Right ventricle myocardium inferior (tissue), 1 donor: ENCODE measurements around the gene MDH2. TPM values are rescaled to one million over a fixed set of nuclear protein-coding genes. Genes with fewer than 3 reads are reported as not detected.
"Not testable (repeated sequence)": the region's sequence is repeated elsewhere in the genome, so short reads cannot be mapped to it uniquely, and the experiment has no call there.

Experiments
- ATAC-seq: fragments of 200-7000 bp; cut with Tn5 transposase; one replicate; pipeline ENCODE4 v1.9.1; 2020; ENCODE audit warnings: mild to moderate bottlenecking, moderate library complexity
- DNase-seq: peaks from one replicate; pipeline ENCODE4 v3.0.0; 2021; ENCODE audit errors: missing footprints
- intact Hi-C: fragments of 100-400 bp; cut with DNase I; formaldehyde crosslinking; loops from one replicate; pipeline ENCODE4 v1.11.0; 2022
- total RNA-seq: library from RNA; stranded (reverse); fragmentation: NEBNext Ultra II Directional; extraction: Animal tissue kit (Norgen Biotek cat#: 25700); gene quantifications from one replicate; pipeline ENCODE4 v1.2.1, GENCODE V29; 2021
- donor health status: DM: no; HTN: yes; CAD: no; lungs with severe emphysema.

MDH2 gene
- total RNA-seq, 1 donor from 2014 or later = 688 TPM

DNA sequence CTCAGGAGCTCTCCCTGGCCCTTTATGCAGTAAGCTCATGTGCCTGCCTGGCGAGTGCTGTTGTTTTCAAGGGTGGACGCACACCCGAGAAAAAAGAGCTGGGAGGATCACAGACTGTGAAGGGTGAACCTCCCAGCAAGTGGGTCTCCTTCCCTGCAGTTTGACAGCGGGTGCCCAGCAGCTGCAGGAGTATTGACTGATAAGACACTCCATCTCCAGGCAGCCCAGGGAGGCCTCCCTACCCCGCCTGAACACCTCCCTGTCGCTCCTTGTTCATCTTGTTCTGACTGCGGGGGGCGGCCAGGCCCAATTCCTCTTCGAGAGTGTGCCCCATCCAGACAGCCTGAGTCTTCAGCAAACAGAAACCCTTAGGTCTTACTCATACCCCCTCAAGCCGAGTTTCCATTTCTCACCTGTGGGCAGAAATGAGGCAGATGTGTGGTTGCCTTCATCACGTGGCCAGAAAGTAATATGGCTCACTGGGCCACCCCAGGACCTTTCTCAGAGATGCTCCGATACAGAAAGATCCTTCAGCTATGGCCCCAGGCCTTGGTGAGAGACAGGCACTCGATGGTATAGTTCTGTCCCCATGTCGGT is 17.2 kb downstream of the MDH2 start:
- intact Hi-C loops = no loop called here
- ATAC-seq (no peak), DNase-seq (no peak)

DNA sequence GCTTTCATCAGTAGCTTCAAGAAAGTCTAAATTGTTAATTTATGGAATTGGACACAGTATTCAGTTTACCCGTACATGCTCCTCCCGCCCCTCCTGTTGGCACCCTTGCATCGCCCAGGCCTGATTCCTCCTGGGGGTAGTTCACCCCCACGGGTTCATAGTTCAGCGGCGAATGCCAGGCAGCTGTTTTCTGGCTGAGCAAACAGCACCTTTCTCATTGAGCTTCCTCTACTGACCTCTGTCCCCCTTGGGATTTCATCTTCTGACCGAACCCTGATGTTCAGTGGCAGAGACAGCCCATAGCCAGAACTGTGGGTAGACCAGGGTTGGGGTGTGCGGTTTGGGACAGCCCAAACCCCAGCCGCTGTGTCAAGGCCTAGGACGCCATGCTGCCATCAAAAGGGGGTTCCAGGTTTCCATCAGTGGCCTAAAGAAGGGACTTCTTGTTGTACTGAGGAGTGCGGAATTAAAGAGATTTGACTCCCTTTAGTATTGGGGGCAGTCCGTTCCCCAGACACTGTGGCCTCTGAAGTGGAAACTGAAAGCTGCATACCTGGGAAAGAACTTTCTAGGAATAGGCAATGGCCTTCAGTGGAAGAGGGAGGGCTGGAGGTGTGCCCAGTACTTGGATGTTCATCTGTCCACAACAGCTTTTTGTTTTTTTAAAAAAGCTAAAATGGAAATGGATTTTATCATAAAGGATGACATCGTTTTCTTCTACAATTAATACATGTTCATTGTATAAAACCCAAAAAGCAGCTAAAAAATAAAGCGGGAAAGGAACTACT is 19.0 kb downstream of the MDH2 start:
- no peak for DNase-seq
- no peak for ATAC-seq
- intact Hi-C loops = no loop called here

DNA sequence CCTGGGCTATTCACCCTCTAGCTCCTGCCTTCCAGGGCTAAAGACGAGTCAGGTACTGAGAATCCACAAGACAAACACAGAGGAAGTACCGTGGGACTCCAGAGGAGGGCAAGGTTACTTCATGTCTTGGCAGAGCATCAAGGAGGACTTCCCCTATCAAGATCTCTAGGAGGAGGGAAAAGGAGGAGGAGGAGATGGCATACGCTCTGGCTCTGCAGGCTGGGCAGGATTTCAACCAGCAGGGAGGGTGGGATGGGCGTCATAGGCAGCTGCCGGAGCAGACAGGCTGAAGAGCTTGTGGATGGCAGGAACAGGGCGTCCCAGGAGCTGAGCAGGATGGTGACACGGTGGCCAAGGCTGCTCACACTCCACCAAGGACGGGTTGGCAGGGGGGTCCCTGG is 21.3 kb downstream of the MDH2 start:
- ATAC-seq = peak; percentile 85
- intact Hi-C loops = loop anchor here (2.0 kb wide), 1 partner anchor 20 kb away; the partner anchor contains the start of gene MDH2
- DNase-seq = no peak

DNA sequence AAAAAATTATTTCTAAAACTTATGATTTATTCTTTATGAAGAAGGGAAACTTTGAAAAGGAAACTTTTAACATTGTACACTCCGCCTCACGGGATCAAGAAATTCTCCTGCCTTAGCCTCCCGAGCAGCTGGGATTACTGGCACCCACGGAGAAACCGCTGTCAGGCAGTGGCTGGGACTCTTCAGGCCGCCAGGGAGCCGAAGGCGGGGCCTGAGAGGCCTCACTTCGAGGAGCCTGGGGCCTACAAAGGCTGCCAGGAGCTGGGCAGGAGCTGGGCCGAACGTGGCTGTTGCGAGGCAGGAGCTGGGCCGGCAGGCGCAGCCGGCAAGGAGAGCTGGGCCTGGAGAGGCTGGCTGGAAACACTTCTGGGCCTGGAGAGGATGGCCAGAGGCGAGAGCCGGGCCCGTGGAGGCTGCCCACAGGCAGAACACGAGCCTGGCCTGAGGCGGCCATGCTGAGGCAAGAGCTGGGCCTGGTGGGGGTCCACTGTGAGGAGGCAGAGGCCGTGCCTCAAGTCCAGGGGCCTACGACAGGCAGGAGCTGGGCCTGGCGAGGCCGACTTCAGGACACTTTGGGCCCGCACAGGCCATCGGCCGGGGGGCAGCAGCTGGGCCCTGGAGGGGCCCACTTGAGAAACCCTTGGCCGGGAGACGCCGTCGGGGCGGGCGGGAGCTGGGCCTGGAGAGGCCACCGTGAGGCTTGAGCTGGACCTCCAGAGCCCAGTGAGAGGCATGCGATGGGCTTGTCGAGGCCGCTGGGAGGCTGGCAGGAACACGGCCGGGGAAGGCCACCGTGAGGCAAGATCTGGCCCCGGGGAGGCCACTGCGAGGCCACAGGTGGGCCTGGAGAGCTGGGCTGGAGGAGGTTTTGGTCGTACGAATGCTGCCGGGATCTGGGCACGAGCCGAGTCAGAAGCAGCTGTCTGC is 23.7 kb downstream of the MDH2 start:
- intact Hi-C loops = no loop called here
- no peak for ATAC-seq
- no peak for DNase-seq

DNA sequence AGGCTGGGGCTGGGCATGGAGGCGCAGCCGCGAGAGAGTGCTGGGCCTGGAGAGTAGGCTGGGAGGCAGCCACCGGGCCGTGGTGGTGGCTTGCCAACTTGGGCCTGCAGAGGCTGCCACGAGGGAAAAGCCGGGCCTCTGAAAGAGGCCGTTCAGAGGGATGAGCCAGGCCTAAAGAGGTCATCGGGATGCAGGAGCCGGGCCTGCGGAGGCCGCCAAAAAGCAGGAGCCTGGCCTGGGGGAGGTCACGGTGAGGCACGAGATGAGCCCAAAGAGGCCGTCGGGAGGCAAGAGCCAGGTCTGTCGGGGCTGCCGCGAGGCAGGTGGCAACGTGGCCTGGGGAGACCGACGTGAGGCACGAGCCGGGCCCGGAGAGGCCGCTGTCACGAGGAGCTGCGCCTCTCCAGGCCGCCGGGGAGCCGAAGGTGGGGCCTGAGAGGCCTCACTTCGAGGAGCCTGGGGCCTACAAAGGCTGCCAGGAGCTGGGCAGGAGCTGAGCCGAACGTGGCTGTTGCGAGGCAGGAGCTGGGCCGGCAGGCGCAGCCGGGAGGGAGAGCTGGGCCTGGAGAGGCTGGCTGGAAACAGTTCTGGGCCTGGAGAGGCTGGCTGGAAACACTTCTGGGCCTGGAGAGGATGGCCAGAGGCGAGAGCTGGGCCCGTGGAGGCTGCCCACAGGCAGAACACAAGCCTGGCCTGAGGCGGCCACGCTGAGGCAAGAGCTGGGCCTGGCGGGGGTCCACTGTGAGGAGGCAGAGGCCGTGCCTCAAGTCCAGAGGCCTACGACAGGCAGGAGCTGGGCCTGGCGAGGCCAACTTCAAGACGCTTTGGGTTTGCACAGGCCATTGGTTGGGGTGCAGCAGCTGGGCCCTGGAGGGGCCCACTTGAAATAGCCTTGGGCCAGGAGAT is 24.6 kb downstream of the MDH2 start:
- ATAC-seq = no peak
- intact Hi-C loops = no loop called here
- no peak for DNase-seq

DNA sequence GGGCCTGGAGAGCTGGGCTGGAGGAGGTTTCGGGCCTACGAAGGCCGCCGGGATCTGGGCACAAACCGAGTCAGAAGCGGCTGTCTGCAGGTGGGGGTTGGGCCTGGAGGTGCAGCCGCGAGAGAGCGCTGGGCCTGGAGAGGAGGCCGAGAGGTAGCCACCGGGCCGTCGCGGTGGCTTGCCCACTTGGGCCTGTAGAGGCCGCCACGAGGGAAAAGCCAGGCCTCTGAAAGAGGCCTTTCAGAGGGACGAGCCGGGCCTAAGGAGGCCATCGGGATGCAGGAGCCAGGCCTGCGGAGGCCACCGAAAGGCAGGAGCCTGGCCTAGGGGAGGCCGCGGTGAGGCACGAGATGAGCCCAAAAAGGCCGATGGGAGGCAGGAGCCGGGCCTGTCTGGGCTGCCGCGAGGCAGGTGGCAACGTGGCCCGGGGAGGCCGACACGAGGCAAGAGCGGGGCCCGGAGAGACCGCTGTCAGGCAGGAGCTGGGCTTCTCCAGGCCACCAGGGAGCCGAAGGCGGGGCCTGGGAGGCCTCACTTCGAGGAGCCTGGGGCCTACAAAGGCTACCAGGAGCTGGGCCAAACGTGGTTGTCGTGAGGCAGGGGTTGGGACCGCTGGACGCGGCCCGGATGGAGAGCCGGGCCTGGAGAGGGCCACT is 25.6 kb downstream of the MDH2 start:
- intact Hi-C loops = no loop called here
- no peak for ATAC-seq

DNA sequence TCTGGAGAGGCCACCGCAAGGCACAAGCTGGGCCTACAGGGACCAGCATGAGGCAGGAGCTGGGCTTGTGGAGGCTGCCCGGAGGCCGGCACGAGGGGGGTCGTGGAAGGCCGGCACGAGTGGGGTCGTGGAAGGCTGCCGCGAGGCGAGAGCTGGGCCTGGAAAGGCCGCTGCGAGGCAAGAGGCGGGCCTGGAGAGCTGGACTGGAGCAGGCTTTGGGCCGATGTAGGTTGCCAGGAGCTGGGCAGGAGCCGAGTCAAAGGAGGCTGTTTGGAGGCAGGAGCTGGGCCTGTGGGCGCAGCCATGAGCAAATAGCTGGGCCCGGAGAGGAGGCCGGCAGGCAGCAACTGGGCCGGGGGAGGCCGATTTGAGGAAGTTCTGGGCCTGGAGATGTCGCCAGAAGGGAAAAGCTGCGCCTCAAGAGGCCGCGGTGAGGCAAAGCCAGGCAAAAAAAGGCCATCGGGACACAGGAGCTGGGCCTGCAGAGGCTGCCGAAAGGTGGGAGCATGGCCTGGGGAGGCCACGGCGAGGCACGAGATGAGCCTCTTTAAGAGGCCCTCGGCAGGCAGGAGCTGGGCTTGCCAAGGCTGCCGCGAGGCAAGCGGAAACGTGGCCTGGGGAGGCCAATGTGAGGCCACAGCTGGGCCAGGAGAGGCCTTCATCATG is 26.5 kb downstream of the MDH2 start:
- DNase-seq (no peak), ATAC-seq (no peak)
- intact Hi-C loops = no loop called here

More for the DNA sequence above, 25.6 kb downstream of the MDH2 start:
- no peak for DNase-seq

DNA sequence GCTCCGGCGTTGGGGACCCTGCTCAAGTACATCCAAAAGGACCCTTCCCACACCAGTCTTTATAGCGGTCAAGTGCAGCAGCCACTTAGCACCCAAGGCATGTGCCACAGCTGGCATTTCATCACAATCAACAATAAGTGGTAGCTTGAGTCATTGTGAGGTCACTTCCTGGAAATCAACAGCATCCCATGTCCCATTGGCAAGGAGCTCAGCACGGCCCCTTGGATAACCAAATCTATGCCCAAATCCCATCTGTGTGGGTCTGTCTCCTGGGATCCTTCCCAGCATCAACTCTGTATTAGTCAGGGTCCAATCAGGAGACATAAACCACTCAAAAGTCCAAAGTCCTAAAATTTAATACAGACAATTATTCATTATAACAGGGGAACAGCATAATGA is 27.1 kb downstream of the MDH2 start:
- intact Hi-C loops = no loop called here
- no peak for DNase-seq
- no peak for ATAC-seq

DNA sequence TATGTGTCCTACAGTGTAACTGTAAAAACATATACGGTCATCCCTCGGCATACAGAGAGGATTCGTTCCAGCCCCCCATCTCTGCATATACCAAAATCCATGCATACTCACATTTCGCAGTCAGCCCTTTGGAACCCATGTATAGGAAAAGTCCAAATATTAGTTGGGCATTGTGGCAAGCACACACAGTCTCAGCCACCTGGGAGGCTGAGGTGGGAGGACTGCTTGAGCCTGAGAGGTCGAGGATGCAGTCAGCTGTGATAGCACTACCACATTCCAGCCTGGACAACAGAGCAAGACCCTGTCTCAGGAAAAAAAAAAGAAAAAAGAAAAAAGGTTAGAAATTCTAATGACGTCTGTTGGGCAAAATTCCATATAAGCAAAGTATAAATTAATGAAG is 29.1 kb downstream of the MDH2 start:
- intact Hi-C loops = no loop called here
- DNase-seq (no peak), ATAC-seq (no peak)

DNA sequence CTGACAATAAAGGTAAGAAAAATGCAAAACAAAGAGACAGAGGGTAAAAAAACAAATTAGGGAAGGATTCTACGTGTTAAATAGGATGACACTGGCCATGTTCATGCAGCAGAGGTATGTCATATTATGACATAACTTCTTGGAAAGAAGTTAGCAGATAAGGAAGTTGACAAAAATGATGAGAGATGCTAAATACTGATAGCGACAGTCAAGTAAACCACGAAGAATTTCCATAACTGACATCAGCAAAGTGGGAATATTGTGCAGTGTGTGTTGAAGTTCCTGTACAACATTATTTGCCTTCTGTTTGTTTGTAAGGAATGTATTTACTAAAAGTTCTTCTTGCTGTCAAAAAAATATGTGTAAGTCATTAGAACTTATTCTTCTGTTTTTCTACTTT is 29.5 kb downstream of the MDH2 start:
- intact Hi-C loops = no loop called here
- DNase-seq (no peak), ATAC-seq (no peak)

DNA sequence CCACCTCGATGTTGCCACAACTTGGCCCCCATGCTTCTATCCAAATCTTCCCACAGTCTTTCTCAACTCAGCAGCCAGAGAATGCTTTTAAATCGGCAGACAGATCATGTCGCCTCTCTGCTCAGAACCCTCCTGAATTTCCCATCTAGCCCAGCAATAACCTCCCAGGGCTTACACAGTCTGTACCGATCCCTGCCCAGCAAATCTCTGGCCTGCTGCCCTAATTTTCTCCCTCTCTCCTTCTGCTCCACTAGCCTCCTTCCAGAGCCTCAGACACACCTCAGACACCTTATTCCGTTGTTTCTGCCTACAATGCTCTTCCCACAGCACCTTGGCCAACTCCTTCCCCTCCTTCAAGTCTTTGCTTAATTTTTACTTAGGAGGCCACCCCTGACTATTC is 32.3 kb downstream of the MDH2 start:
- intact Hi-C loops = no loop called here
- ATAC-seq (no peak), DNase-seq (no peak)

DNA sequence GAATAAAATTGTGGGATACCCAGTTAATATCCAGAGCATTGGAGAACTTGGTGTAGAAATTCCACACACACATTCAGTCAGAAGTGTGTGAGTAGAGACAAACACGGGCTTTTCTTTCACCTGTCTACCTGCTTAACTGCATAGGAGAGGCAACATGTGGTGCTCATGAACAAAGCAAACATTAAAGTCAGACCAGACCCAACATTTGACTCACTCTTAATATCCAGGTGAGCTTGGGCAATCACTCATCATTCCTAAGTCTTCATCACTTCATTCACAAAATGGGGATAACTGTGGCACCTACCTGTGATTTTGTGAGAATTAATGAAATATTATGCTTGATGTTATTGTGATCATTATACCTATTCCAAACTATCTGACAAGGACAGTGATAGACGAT is 36.2 kb downstream of the MDH2 start:
- DNase-seq, ATAC-seq, intact Hi-C loops: not testable (repeated sequence)

DNA sequence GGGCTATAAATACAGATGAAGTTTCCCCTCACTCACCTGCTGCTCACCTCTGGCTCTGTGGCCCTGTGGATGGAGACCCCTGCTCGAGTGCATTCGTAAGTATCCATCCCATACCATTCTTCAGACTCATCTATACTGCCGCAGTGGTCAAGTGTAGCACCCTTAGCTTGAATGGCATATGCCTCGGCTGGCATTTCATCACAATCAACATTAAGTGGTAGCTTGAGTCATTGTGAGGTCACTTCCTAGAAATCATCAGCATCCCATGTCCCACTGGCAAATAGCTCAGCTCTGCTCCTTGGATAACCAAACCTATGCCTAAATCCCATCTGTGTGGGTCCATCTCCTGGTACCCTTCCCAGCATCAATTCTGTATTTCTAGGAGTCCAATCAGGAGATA is 38.2 kb downstream of the MDH2 start:
- intact Hi-C loops = no loop called here
- DNase-seq (no peak), ATAC-seq (no peak)

DNA sequence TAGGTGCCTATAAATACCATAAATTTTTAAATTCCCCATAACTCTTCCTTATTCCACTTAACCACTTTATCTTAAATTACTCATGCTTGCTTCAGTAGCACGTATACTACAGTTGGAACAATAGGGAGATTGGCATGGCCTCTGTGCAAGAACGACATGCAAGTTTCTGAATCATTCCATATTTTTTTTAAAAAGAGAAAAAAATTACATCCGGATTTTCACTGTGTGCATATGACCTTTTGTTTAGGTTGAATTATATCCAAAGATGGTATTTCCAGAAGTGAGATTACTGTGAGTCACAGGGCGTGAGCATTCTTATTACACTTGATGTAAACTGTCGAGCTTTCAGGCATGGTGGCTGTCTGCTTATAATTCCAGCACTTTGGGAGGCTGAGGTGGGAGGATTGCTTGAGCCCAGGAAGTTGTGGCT is 39.5 kb downstream of the MDH2 start:
- DNase-seq, intact Hi-C loops, ATAC-seq: not testable (repeated sequence)

DNA sequence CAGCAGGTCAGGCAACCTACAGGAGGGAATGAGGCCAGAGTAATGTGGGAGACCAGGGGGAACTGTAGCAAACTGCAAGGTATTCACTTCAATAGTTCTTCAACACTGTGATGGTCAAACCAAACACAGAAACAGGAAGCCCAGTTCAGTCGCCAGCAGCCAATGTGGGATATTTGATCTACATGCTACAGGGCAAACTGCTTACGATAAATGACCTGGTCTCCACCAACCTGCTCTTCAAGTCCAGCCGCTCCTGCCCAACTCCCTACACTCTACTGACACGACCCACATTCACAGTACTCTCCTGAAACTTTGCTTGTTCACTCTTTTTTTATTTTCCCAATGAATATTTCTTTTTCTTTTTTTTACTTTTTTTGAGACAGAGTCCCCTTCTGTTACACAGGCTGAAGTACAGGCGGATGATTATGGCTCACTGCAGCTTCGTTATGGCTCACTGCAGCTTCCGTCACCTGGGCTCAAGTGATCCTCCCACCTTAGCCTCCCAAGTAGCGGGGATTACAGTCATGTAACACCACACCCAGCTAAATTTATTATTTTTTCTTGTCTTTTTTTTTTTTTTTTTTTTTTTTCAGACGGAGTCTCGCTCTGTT is 42.1 kb downstream of the MDH2 start:
- intact Hi-C loops = no loop called here
- DNase-seq (no peak), ATAC-seq (no peak)

DNA sequence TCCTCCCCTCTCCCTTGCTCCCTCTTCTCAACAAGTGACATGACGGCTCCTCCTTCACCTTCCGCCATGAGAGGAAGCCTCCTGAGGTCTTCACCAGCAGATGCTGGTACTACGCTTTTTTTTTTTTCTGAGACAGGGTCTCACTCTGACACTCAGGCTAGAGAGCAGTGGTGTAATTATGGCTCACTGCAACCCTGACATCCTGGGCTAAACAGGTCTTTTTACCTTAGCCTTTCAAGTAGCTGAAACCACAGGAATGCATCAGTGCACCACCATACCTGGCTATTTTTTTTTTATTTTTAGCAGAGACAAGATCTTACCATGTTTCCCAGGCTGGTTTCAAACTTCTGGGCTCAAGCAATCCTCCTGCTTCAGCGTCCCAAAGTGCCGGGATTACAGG is 43.6 kb downstream of the MDH2 start:
- no peak for ATAC-seq
- intact Hi-C loops = no loop called here
- DNase-seq = no peak

DNA sequence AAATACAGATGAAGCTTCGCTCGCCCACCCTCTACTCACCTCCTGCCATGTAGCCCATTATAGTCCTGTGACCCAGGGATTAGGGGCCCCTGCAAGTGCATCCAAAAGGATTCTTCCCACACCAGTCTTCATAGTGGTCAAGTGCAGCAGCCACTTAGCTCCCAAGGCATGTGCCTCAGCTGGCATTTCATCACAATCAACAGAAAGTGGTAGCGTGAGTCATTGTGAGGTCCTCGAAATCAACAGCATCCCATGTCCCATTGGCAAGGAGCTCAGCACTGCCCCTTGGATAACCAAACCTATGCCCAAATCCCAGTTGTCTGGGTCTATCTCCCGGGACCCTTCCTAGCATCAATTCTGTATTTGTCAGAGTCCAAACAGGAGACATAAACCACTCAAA is 45.6 kb downstream of the MDH2 start:
- DNase-seq, intact Hi-C loops, ATAC-seq: not testable (repeated sequence)
